ENCODE measurements around the gene TMEM175.

DNA sequence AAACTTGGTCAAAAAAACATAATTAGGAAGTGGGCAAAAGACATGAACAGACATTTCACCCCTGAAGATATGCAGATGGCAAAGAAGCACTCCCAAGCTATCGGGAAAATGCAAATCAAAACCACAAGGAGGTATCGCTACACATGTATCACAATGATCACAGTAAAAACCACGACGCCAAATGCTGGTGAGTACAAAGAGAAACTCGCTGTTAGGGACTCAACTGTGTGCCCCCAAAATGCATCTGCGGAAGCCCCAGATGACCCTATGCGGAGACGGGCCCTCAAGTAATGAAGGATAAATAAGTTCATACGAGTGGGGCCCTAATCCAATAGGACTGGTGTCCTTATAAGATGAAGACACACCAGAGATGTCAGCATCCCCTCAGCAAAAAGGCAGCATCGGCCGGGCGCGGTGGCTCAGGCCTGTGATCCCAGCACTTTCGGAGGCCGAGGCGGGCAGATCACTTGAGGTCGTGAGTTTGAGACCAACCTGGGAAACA is 10.4 kb upstream of the TMEM175 start:
- TF ChIP-seq POLR2AphosphoS5 (IDR thresholded peaks at IDR 0.05; ENCODE audit: low read depth) = no peak
- TF ChIP-seq, protein P1, sequence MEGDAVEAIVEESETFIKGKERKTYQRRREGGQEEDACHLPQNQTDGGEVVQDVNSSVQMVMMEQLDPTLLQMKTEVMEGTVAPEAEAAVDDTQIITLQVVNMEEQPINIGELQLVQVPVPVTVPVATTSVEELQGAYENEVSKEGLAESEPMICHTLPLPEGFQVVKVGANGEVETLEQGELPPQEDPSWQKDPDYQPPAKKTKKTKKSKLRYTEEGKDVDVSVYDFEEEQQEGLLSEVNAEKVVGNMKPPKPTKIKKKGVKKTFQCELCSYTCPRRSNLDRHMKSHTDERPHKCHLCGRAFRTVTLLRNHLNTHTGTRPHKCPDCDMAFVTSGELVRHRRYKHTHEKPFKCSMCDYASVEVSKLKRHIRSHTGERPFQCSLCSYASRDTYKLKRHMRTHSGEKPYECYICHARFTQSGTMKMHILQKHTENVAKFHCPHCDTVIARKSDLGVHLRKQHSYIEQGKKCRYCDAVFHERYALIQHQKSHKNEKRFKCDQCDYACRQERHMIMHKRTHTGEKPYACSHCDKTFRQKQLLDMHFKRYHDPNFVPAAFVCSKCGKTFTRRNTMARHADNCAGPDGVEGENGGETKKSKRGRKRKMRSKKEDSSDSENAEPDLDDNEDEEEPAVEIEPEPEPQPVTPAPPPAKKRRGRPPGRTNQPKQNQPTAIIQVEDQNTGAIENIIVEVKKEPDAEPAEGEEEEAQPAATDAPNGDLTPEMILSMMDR (IDR thresholded peaks at IDR 0.05; ENCODE audit: insufficient read depth, low read length) = no peak
- TF ChIP-seq, protein P2, sequence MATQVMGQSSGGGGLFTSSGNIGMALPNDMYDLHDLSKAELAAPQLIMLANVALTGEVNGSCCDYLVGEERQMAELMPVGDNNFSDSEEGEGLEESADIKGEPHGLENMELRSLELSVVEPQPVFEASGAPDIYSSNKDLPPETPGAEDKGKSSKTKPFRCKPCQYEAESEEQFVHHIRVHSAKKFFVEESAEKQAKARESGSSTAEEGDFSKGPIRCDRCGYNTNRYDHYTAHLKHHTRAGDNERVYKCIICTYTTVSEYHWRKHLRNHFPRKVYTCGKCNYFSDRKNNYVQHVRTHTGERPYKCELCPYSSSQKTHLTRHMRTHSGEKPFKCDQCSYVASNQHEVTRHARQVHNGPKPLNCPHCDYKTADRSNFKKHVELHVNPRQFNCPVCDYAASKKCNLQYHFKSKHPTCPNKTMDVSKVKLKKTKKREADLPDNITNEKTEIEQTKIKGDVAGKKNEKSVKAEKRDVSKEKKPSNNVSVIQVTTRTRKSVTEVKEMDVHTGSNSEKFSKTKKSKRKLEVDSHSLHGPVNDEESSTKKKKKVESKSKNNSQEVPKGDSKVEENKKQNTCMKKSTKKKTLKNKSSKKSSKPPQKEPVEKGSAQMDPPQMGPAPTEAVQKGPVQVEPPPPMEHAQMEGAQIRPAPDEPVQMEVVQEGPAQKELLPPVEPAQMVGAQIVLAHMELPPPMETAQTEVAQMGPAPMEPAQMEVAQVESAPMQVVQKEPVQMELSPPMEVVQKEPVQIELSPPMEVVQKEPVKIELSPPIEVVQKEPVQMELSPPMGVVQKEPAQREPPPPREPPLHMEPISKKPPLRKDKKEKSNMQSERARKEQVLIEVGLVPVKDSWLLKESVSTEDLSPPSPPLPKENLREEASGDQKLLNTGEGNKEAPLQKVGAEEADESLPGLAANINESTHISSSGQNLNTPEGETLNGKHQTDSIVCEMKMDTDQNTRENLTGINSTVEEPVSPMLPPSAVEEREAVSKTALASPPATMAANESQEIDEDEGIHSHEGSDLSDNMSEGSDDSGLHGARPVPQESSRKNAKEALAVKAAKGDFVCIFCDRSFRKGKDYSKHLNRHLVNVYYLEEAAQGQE (IDR thresholded peaks at IDR 0.05; ENCODE audit: insufficient replicate concordance, low read depth) = no peak
- no peak for TF ChIP-seq GABPA (IDR thresholded peaks at IDR 0.05; ENCODE audit: low read depth)

Measured in HL-60 (cell line).